ENCODE measurements around the gene HECTD1.

- TF ChIP-seq CTCF (IDR thresholded peaks at IDR 0.05; ENCODE audit: insufficient read depth, low read depth, low read length) (no peak), EZH2 (IDR thresholded peaks at IDR 0.05; ENCODE audit: insufficient read depth, low read length) (no peak)
Measured at GRCh38 chr14:31128601-31129526, 78.7 kb downstream of the HECTD1 start.
